ENCODE results near the gene DCDC2. TPM values are rescaled to one million over a fixed set of nuclear protein-coding genes. Genes with fewer than 3 reads are reported as not detected.
"Not testable (repeated sequence)": the region's sequence is repeated elsewhere in the genome, so short reads cannot be mapped to it uniquely, and the experiment has no call there.

The DCDC2 gene
- total and polyA plus RNA-seq, 7 donors = under 0.01 to 1.6 (median 0.53) TPM; not detected in 3

DNA sequence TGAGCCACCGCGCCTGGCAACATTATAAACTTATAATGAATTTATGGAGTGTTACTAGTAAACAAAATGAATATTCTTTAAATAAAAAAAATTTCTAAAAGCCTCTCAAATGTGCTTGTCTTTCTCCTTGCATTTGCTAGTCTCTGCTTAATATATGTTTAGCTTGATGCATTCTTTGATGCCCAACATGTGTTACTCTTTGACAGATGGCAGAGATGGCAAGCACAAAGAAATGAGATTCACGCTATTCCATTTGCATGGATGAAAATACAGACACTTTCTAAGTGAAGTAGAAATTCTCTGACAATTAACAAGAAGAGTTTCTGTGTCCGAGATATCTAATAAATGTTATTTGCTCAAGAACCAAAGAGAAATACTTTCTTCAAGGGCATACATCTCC, 30.1 kb downstream of the DCDC2 start:
- WGBS, 2 donors = 95% methylated on average over 4 of the region's 4 CpGs
- intact Hi-C loops (cut with DNase I) = no loop called here

DNA sequence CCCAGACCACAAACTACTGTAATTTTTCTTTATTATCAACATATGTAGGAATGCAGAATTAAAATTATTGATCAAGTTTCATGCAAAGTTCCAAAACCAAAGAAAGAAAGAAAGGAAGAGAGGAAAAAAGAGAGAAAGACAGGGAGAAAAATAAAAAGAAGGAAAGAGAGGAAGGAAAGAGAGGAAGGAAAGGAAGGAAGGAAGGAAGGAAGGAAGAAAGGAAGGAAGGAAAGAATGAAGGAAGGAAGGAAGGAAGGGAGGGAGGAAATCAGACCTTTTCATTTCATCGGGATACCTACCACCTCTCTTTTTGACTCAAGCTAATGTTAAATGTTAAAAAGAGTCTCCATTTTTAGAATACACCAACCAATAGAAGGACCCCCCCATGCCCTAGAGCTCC, 31.9 kb downstream of the DCDC2 start:
- no peak for DNase-seq
- intact Hi-C loops (cut with DNase I) = no loop called here
- TF ChIP-seq POLR2AphosphoS5 (IDR thresholded peaks at IDR 0.05) (no peak), POLR2A (IDR thresholded peaks at IDR 0.05) (no peak), EP300 (IDR thresholded peaks at IDR 0.05) (no peak)
- TF ChIP-seq, protein P1, sequence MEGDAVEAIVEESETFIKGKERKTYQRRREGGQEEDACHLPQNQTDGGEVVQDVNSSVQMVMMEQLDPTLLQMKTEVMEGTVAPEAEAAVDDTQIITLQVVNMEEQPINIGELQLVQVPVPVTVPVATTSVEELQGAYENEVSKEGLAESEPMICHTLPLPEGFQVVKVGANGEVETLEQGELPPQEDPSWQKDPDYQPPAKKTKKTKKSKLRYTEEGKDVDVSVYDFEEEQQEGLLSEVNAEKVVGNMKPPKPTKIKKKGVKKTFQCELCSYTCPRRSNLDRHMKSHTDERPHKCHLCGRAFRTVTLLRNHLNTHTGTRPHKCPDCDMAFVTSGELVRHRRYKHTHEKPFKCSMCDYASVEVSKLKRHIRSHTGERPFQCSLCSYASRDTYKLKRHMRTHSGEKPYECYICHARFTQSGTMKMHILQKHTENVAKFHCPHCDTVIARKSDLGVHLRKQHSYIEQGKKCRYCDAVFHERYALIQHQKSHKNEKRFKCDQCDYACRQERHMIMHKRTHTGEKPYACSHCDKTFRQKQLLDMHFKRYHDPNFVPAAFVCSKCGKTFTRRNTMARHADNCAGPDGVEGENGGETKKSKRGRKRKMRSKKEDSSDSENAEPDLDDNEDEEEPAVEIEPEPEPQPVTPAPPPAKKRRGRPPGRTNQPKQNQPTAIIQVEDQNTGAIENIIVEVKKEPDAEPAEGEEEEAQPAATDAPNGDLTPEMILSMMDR (IDR thresholded peaks at IDR 0.05) = no peak
- Histone ChIP-seq H3K4me3 (no peak overlapping the region), H3K4me1 (no peaks in the 10 kb centered on the region), H3K27me3 (no peaks in the 10 kb centered on the region), H3K27ac (no peak overlapping the region), H3K9me3 (no peaks in the 10 kb centered on the region), H3K36me3 (no peaks in the 10 kb centered on the region)
- 86 to 100% methylated on average over 1 of the region's 1 CpG for WGBS, 2 donors

More for the DNA sequence above, 30.1 kb downstream of the DCDC2 start:
- no peak for DNase-seq
- Histone ChIP-seq H3K4me3 (no peak overlapping the region), H3K36me3 (no peaks in the 10 kb centered on the region), H3K4me1 (no peaks in the 10 kb centered on the region), H3K9me3 (no peaks in the 10 kb centered on the region), H3K27me3 (no peaks in the 10 kb centered on the region), H3K27ac (no peak overlapping the region)
- TF ChIP-seq POLR2A (IDR thresholded peaks at IDR 0.05) (no peak), EP300 (IDR thresholded peaks at IDR 0.05) (no peak), POLR2AphosphoS5 (IDR thresholded peaks at IDR 0.05) (no peak)
- TF ChIP-seq, protein P1 (IDR thresholded peaks at IDR 0.05) = no peak

DNA sequence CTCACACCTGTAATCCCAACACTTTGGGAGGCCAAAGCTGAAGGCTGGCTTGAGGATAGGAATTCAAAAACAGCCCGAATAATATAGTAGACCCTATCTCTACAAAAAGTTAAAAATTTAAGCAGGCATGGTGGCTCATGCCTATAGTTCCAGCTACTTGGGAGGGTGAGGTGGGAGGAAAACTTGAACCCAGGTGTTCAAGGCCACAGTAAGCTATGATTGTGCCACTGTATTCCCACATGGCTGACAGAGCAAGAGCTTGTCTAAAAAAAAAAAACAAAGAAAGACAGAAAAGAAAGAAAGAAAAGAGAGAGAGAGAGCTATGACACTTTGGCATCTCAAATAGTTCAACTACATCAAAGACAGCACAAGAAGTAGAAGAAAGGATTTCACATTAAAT, 33.2 kb downstream of the DCDC2 start:
- H3K9me3 ChIP-seq = no peaks in the 10 kb centered on the region
- 87 to 92% methylated on average over 1 of the region's 1 CpG for WGBS, 2 donors
- no peaks in the 10 kb centered on the region for H3K36me3 ChIP-seq
- no peak for TF ChIP-seq EP300 (IDR thresholded peaks at IDR 0.05)
- no peak for TF ChIP-seq POLR2AphosphoS5 (IDR thresholded peaks at IDR 0.05)
- TF ChIP-seq POLR2A (IDR thresholded peaks at IDR 0.05) = no peak
- TF ChIP-seq, protein P1 (IDR thresholded peaks at IDR 0.05) = no peak
- intact Hi-C loops (cut with DNase I) = no loop called here
- no peak overlapping the region for H3K27ac ChIP-seq
- DNase-seq = no peak
- H3K4me3 ChIP-seq = no peak overlapping the region
- H3K4me1 ChIP-seq = no peaks in the 10 kb centered on the region
- no peaks in the 10 kb centered on the region for H3K27me3 ChIP-seq

DNA sequence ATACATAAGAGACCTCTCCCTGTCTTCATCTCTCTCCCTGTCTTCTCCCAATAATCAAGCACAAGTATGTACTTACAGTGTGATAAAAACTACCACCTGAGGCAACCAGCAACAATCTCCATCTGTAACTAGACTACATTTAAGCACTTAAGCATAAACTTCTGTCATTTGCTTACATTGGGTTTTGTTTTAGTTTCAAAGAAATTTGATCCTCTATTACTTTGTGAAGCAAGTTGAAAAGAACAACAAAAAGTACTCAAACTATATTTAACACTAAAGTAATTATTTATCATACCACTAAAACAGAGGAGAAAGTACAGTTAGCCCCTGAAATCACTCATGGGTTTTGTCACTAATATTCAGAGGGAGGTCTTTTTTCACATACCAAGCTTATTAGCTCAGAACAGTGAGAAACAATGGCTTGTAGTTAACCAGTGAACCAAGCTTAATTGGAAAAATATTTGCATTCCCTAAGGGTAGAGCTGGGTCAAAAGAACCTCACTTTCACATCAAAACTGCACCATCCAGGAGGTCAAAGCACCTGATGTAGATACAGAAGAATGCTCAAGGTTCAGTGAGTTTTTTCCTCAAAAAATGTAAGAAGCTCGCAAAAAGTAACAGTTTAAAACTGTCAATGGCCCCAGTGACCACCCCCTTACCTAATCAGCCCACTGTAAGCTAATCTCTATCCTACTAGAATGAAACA, 34.1 kb downstream of the DCDC2 start:
- Histone ChIP-seq H3K36me3 (no peaks in the 10 kb centered on the region), H3K27me3 (no peaks in the 10 kb centered on the region), H3K4me3 (no peak overlapping the region), H3K27ac (no peak overlapping the region), H3K9me3 (no peaks in the 10 kb centered on the region), H3K4me1 (no peaks in the 10 kb centered on the region)
- DNase-seq = no peak
- intact Hi-C loops (cut with DNase I) = no loop called here
- 86 to 90% methylated on average over 1 of the region's 1 CpG for WGBS, 2 donors
- TF ChIP-seq POLR2AphosphoS5 (IDR thresholded peaks at IDR 0.05) (no peak), EP300 (IDR thresholded peaks at IDR 0.05) (no peak), POLR2A (IDR thresholded peaks at IDR 0.05) (no peak)
- TF ChIP-seq, protein P1 (IDR thresholded peaks at IDR 0.05) = no peak

DNA sequence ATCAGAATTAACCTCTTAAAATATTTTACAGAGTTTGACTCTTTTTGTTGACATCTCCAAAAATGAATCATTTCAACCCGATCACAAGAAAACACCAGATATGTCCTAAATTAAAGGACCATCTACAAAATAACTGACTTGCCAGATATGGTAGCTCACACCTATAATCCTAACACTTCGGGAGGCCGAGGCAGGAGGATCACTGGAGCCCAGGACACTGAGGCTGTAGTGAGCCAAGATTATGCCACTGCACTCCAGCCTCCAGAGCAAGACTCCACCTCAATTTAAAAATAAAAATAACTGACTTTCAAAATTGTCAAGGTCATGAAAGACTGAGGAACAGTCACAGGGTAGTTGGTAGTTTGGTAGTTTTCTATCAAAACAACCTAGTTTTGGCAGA, 34.9 kb downstream of the DCDC2 start:
- intact Hi-C loops (cut with DNase I) = no loop called here
- no peak for DNase-seq
- H3K4me3 ChIP-seq = no peak overlapping the region
- H3K27ac ChIP-seq = no peak overlapping the region
- no peaks in the 10 kb centered on the region for H3K9me3 ChIP-seq
- no peaks in the 10 kb centered on the region for H3K4me1 ChIP-seq
- WGBS, 2 donors = 93% methylated on average over 3 of the region's 3 CpGs
- no peaks in the 10 kb centered on the region for H3K27me3 ChIP-seq
- TF ChIP-seq POLR2AphosphoS5 (IDR thresholded peaks at IDR 0.05) (no peak), EP300 (IDR thresholded peaks at IDR 0.05) (no peak), POLR2A (IDR thresholded peaks at IDR 0.05) (no peak)
- TF ChIP-seq, protein P1 (IDR thresholded peaks at IDR 0.05) = no peak
- H3K36me3 ChIP-seq = no peaks in the 10 kb centered on the region

DNA sequence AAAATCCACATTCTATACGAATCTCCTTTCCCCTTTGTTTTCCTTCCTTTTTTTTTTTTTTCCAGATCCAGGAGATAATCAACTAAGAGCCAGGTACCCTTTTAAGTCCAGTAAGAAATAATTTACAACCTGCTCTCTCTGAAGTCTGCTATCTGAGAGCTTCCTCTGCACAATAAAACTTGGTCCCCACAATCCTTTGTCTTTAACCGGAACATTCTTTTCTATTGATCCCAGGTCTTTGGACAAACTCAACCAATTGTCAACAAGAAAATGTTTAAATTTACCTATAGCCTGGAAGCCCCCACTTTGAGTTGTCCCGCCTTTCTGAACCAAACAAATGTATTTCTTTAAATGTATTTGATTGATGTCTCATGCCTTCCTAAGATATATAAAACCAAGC, 35.4 kb downstream of the DCDC2 start:
- intact Hi-C loops (cut with DNase I); H3K9me3 ChIP-seq; DNase-seq; H3K4me3 ChIP-seq; H3K27me3 ChIP-seq; H3K36me3 ChIP-seq; H3K27ac ChIP-seq; H3K4me1 ChIP-seq: not testable (repeated sequence)
- 68 to 76% methylated on average over 3 of the region's 3 CpGs for WGBS, 2 donors

Data from sigmoid colon (tissue), 7 donors.